Measurements from ENCODE around the gene TAF3. TPM values are rescaled to one million over a fixed set of nuclear protein-coding genes. Genes with fewer than 3 reads are reported as not detected.

Gene TAF3
- total RNA-seq, 2 donors from 2014 or later, result 16.5 to 19.3 TPM

GRCh38 chr10:7824251-7824650 is 5.9 kb downstream of the TAF3 start:
- Mint-ChIP-seq H3K27ac (no peak overlapping the region), H3K36me3 (ENCODE audit: insufficient read depth in 2 of 2) (peaks cover 1 to 15% of the 10 kb centered on the region in 2 donors), H3K27me3 (ENCODE audit: low read depth) (no peaks in the 10 kb centered on the region), H3K9me3 (no peaks in the 10 kb centered on the region), H3K4me1 (ENCODE audit: low read depth) (peaks cover 28% of the 10 kb centered on the region), H3K4me3 (no peak overlapping the region)
- no peak for DNase-seq
- ATAC-seq (replicated peaks in 1 of 2), result no peak

DNA sequence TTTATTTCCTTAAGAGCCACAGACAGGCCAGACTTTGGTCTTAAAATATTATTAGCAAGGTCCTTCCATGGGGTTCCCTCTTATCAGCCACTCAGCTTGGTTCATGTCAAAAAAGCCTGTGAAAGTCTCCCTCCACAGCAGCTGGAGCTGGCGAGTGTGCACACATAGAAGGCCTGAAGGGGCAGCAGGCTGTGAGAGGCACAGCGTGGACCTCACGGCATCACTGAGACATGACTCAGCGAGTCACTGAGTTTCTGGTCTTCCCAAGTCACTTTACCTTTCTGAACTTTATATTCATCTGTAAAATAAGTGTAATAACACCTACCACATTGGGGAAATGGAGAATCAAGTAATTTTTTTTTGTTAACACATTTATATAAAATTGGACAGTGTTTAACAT is 8.7 kb downstream of the TAF3 start:
- ATAC-seq (replicated peaks in 1 of 2) (no peak), DNase-seq (no peak)
- Mint-ChIP-seq H3K27me3 (ENCODE audit: low read depth) (no peaks in the 10 kb centered on the region), H3K9me3 (no peaks in the 10 kb centered on the region), H3K27ac (no peak overlapping the region), H3K36me3 (ENCODE audit: insufficient read depth in 2 of 2) (peaks cover under 1 to 15% of the 10 kb centered on the region in 2 donors), H3K4me1 (ENCODE audit: low read depth) (peaks cover 22% of the 10 kb centered on the region), H3K4me3 (no peak overlapping the region)

GRCh38 chr10:7829289-7829834 is 11.1 kb downstream of the TAF3 start:
- ATAC-seq (replicated peaks in 1 of 2), result no peak
- no peak for DNase-seq
- Mint-ChIP-seq H3K9me3 (no peaks in the 10 kb centered on the region), H3K27ac (no peak overlapping the region), H3K4me3 (no peak overlapping the region), H3K27me3 (ENCODE audit: low read depth) (no peaks in the 10 kb centered on the region), H3K4me1 (ENCODE audit: low read depth) (peaks cover 20% of the 10 kb centered on the region), H3K36me3 (ENCODE audit: insufficient read depth in 2 of 2) (peaks cover 0 to 12% of the 10 kb centered on the region in 2 donors)

GRCh38 chr10:7832060-7832459 is 13.8 kb downstream of the TAF3 start:
- Mint-ChIP-seq H3K4me3 (no peak overlapping the region), H3K27ac (no peak overlapping the region), H3K4me1 (ENCODE audit: low read depth) (peaks cover 30% of the 10 kb centered on the region), H3K36me3 (ENCODE audit: insufficient read depth in 2 of 2) (peaks cover 0 to 19% of the 10 kb centered on the region in 2 donors), H3K27me3 (ENCODE audit: low read depth) (no peaks in the 10 kb centered on the region), H3K9me3 (no peaks in the 10 kb centered on the region)
- no peak for DNase-seq
- ATAC-seq (replicated peaks in 1 of 2), result no peak

DNA sequence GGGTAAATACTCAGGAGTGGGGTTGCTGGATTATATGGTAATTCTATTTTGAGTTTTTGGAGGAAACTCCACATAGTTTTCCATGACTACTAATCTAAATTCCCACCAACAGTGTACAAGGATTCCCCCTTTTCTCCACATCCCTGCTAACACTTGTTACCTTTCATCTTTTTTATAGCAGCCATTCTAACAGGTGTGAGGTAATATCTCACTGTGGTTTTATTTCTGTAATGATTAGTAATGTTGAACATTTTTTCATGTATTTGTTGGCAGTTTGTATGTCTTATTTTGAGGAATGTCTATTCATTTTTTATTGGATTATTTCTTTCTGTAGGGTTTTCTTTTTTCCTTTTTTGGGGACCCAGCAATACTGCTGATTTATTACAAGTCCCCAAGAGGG is 14.9 kb downstream of the TAF3 start:
- Mint-ChIP-seq H3K4me1 (ENCODE audit: low read depth) (peaks cover 28% of the 10 kb centered on the region), H3K27ac (no peak overlapping the region), H3K36me3 (ENCODE audit: insufficient read depth in 2 of 2) (peaks cover 0 to 19% of the 10 kb centered on the region in 2 donors), H3K27me3 (ENCODE audit: low read depth) (no peaks in the 10 kb centered on the region), H3K4me3 (no peak overlapping the region), H3K9me3 (no peaks in the 10 kb centered on the region)
- no peak for ATAC-seq (replicated peaks in 1 of 2)
- no peak for DNase-seq

DNA sequence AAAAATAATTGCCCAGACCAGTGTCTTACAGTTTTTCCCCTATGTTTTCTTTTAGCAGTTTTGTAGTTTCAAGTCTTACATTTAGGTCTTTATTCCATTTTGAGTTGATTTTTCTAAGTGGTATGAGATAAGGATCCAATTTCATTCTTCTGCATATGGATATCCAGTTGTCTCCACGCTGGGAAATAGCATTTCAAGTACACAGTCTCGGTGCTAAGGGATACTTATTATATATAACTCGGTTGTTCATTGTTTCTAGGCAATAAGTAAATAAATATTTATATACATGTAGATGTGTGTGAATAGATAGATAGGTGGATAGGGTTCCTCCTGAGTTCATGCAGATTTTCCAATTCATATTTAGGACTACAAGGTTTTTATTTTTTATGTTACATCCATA is 16.0 kb downstream of the TAF3 start:
- Mint-ChIP-seq H3K36me3 (ENCODE audit: insufficient read depth in 2 of 2) (peaks cover 0 to 19% of the 10 kb centered on the region in 2 donors), H3K9me3 (no peaks in the 10 kb centered on the region), H3K4me1 (ENCODE audit: low read depth) (peaks cover 26% of the 10 kb centered on the region), H3K27ac (no peak overlapping the region), H3K27me3 (ENCODE audit: low read depth) (no peaks in the 10 kb centered on the region), H3K4me3 (no peak overlapping the region)
- no peak for ATAC-seq (replicated peaks in 1 of 2)
- DNase-seq, result no peak

DNA sequence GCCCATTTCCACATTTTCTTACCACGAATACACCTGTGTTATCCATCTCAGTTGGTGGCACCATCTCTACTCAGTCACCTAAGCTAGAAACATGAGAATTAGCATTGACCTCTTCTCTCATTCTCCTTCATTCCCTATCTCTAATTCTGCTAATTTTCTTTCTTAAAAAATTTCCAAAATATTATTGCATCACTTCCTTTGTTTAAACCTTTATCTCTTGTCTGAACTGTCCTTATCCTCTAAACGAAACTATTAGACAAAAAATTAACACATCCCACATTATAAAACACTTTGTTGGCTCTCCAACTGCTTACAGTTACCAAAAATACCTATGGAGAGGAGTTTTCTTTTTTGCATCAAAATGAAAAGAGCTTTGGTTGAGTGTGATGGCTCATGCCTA is 18.3 kb downstream of the TAF3 start:
- Mint-ChIP-seq H3K9me3 (peaks cover 0 to 2% of the 10 kb centered on the region in 2 donors), H3K27me3 (ENCODE audit: low read depth) (no peaks in the 10 kb centered on the region)

GRCh38 chr10:7846591-7846990 is 28.3 kb downstream of the TAF3 start:
- H3K9me3 Mint-ChIP-seq, result no peaks in the 10 kb centered on the region
- no peak for ATAC-seq (replicated peaks in 1 of 2)
- no peak overlapping the region for H3K27ac Mint-ChIP-seq
- no peaks in the 10 kb centered on the region for H3K27me3 Mint-ChIP-seq (ENCODE audit: low read depth)
- H3K36me3 Mint-ChIP-seq (ENCODE audit: insufficient read depth in 2 of 2), result peaks cover 0 to 3% of the 10 kb centered on the region in 2 donors
- H3K4me1 Mint-ChIP-seq (ENCODE audit: low read depth), result peaks cover 9% of the 10 kb centered on the region
- DNase-seq, result no peak
- no peak overlapping the region for H3K4me3 Mint-ChIP-seq

More for the DNA sequence above, 18.3 kb downstream of the TAF3 start:
- ATAC-seq (replicated peaks in 1 of 2) (no peak), DNase-seq (no peak)
- Mint-ChIP-seq H3K4me3 (no peak overlapping the region), H3K27ac (no peak overlapping the region), H3K36me3 (ENCODE audit: insufficient read depth in 2 of 2) (peaks cover 3 to 19% of the 10 kb centered on the region in 2 donors), H3K4me1 (ENCODE audit: low read depth) (peaks cover 17% of the 10 kb centered on the region)

DNA sequence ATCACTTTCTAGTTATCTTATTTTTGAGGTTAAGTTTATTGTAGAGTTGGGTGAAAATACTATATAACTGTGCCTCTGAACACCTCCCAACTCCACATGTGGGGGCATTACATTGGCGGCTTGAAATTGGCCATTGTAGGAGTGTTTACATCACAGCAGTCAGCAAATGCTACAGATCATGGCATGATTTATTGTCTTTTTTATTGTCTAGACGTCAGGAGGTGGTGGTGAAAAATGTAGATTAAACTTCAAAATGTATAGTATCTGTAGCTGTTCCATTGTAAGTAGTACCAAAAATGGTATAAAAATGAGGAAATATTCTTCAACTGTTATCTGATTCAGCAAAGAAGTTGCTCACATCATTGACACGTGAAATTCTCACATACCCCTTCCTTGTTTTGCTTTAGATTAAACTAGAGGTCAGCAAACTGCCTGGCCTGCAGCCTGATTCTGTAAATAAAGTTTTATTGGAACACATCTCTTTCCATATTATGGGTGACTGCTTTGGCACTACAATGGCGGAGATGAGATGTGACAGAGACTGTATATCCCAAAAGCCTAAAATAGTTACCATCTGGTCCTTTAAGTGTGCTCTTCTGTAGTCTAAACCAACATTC is 35.0 kb downstream of the TAF3 start:
- H3K4me3 Mint-ChIP-seq, result no peak overlapping the region
- DNase-seq (no peak), ATAC-seq (replicated peaks in 1 of 2) (no peak)
- peaks cover 0 to 7% of the 10 kb centered on the region in 2 donors for H3K36me3 Mint-ChIP-seq (ENCODE audit: insufficient read depth in 2 of 2)
- H3K9me3 Mint-ChIP-seq, result peaks cover 0 to 2% of the 10 kb centered on the region in 2 donors
- H3K4me1 Mint-ChIP-seq (ENCODE audit: low read depth), result peaks cover 17% of the 10 kb centered on the region
- no peaks in the 10 kb centered on the region for H3K27me3 Mint-ChIP-seq (ENCODE audit: low read depth)
- no peak overlapping the region for H3K27ac Mint-ChIP-seq

- H3K4me1 Mint-ChIP-seq (ENCODE audit: low read depth), result peaks cover 15% of the 10 kb centered on the region
- no peak overlapping the region for H3K27ac Mint-ChIP-seq
- DNase-seq (no peak), ATAC-seq (replicated peaks in 1 of 2) (no peak)
- H3K27me3 Mint-ChIP-seq (ENCODE audit: low read depth), result no peaks in the 10 kb centered on the region
- H3K4me3 Mint-ChIP-seq, result no peak overlapping the region
- H3K36me3 Mint-ChIP-seq (ENCODE audit: insufficient read depth in 2 of 2), result peaks cover 0 to 7% of the 10 kb centered on the region in 2 donors
- peaks cover 0 to 2% of the 10 kb centered on the region in 2 donors for H3K9me3 Mint-ChIP-seq
These were observed 35.6 kb downstream of the TAF3 start for GRCh38 chr10:7853890-7854289.

DNA sequence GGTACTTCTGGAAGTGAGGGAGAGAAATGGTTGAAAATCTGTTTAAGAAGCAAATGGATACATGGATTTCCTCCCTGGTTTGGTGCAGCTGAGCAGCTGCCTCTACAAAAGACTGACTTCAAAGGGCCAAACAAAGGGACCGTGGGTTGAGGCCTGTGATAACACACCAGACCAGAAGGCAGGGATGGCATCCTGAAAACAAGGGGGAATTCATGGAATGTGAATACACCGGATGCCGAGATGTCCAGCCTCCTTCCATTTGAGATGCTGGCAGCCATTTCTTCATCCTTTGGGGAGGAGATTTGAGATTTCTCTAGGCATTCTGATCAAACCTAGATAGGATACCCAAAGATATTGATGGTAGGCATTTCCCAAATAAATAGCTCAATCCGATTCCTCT is 36.9 kb downstream of the TAF3 start:
- peaks cover 2 to 4% of the 10 kb centered on the region in 2 donors for H3K9me3 Mint-ChIP-seq
- H3K27ac Mint-ChIP-seq, result no peak overlapping the region
- ATAC-seq (replicated peaks in 1 of 2) (no peak), DNase-seq (no peak)
- H3K4me1 Mint-ChIP-seq (ENCODE audit: low read depth), result peaks cover 15% of the 10 kb centered on the region
- H3K27me3 Mint-ChIP-seq (ENCODE audit: low read depth), result no peaks in the 10 kb centered on the region
- no peak overlapping the region for H3K4me3 Mint-ChIP-seq
- H3K36me3 Mint-ChIP-seq (ENCODE audit: insufficient read depth in 2 of 2), result peaks cover 0 to 14% of the 10 kb centered on the region in 2 donors

DNA sequence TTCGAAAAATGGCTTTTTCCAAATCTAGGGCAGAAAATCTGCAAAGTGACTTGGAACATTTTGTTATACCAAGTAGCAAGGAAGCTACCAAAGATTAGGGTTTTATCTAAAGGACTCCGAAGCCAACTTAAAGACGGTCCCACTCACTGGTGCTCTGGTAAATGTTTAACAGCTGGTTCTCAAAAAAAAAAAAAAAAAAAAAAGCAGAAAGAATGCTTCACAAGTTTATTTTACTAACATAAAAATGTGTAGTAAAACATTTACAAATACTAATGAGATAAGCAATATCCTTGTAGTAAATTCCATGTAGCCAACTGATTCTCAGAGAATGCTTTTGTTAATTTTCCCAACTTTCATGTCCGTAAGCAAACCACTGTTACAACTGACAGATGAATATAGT is 38.4 kb downstream of the TAF3 start:
- Mint-ChIP-seq H3K27ac (no peak overlapping the region), H3K4me3 (no peak overlapping the region), H3K9me3 (peaks cover 4 to 6% of the 10 kb centered on the region in 2 donors), H3K4me1 (ENCODE audit: low read depth) (peaks cover 15% of the 10 kb centered on the region), H3K36me3 (ENCODE audit: insufficient read depth in 2 of 2) (peaks cover 5 to 21% of the 10 kb centered on the region in 2 donors), H3K27me3 (ENCODE audit: low read depth) (no peaks in the 10 kb centered on the region)
- DNase-seq (no peak), ATAC-seq (replicated peaks in 1 of 2) (no peak)

DNA sequence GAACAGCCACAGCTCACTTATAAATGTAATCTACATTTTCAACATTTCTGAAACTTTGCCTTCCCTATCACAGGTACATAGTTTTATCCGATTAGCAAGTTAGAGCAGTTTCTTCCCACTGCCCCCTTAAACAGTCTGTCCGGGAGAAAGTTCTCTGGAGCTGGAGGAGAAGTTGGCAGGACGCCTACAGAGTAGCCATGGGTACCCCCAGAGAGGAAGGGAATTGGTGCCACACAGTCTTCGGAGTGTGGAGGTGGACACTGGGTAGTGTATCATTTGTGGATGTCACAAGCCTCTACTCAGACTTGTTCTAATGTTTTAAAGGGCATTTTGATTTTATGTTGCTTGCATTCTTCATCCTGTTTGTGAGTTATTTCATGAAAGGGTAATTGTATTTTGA is 39.0 kb downstream of the TAF3 start:
- peaks cover 13% of the 10 kb centered on the region for H3K4me1 Mint-ChIP-seq (ENCODE audit: low read depth)
- no peaks in the 10 kb centered on the region for H3K27me3 Mint-ChIP-seq (ENCODE audit: low read depth)
- ATAC-seq (replicated peaks in 1 of 2), result no peak
- H3K9me3 Mint-ChIP-seq, result peaks cover 6 to 11% of the 10 kb centered on the region in 2 donors
- DNase-seq, result no peak
- no peak overlapping the region for H3K4me3 Mint-ChIP-seq
- no peak overlapping the region for H3K27ac Mint-ChIP-seq
- H3K36me3 Mint-ChIP-seq (ENCODE audit: insufficient read depth in 2 of 2), result peaks cover 7 to 25% of the 10 kb centered on the region in 2 donors
